Mesodermal cell (in vitro differentiated cells): Measurements from ENCODE around the gene TRIP6.

Experiments
- H3K27ac ChIP-seq: 2 replicates; pipeline ENCODE4 v1.7.0; 2013; ENCODE audit warnings: mild to moderate bottlenecking, low read depth, low read length, moderate library complexity; ENCODE audit not compliant: severe bottlenecking
- H3K36me3 ChIP-seq: 2 replicates; pipeline ENCODE4 v1.7.1; 2013; ENCODE audit warnings: mild to moderate bottlenecking, low read length, moderate library complexity; ENCODE audit not compliant: control insufficient read depth, insufficient read depth
- H3K4me1 ChIP-seq: one replicate; pipeline ENCODE4 v1.7.1; 2013; ENCODE audit warnings: mild to moderate bottlenecking, low read length; ENCODE audit not compliant: insufficient read depth, control insufficient read depth, poor library complexity, severe bottlenecking
- H3K4me3 ChIP-seq: 2 replicates; pipeline ENCODE4 v1.7.0; 2013; ENCODE audit warnings: low read length, control low read depth, mild to moderate bottlenecking; ENCODE audit not compliant: insufficient read depth, poor library complexity, severe bottlenecking; ENCODE audit errors: extremely low read depth
- H3K9me3 ChIP-seq: 2 replicates; pipeline ENCODE4 v1.7.1; 2013; ENCODE audit warnings: mild to moderate bottlenecking, low read length, moderate library complexity; ENCODE audit not compliant: control insufficient read depth
- WGBS, 2 experiments: methylation state at CpG; one replicate each; pipeline ENCODE4 v1.1.5; 2013; ENCODE audit warnings: missing lambda C conversion rate in 2 of 2; ENCODE audit not compliant: insufficient coverage in 2 of 2; 5-methylcytosine and 5-hydroxymethylcytosine counted together

Gene TRIP6

DNA sequence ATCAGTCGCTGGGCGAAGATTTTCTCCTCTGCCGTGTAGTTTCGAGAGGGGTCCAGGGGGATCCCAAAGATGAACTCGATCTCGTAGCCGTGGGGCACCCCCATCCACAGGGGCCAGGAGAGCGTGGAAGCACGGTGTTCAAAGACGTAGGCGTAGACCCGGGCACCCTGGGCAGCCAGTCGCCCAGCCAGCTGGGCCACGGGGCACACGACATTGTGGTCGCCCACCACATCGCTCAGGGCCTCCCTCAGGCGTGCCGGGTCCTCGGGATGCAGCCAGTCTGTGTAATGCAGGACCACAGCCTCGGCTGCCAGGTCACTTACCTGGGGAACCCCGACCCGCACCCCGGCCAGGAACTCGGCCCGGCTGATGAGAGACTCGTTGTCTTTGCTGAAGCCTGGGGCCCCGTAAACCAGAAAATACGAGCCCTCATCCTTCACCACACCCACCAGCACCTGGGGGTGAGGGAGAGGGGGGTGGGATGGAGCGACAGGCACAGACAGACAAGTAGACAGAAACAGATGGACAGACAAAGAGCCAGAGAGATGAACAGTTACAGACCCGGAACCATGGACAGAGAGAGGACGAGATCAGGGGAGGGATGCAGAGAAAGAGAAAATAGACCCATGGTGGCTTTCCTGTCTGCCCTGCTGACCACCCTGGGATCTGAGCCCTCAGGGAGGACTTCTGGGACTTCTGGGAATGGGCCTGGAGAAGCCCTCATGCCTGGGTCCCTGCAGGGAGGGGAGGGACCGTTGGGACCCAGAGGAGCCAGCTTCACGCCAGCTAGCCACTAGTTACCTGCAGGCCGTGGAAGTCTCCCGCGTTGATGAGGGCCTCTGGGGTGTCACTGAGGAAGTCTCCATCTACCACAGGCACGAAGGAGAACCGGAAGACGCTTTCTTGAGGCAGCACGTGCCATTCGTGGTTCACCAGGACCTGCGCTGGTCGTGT is 25.5 kb downstream of the TRIP6 start:
- Histone ChIP-seq H3K4me3 (no peak overlapping the region), H3K36me3 (peaks cover 16% of the 10 kb centered on the region), H3K4me1 (peaks cover 16% of the 10 kb centered on the region), H3K27ac (no peak overlapping the region), H3K9me3 (no peaks in the 10 kb centered on the region)
- 95 to 96% methylated on average over 35 to 37 of the region's 44 CpGs for WGBS, 2 experiments

- no peak overlapping the region for H3K4me3 ChIP-seq
- H3K9me3 ChIP-seq, result no peaks in the 10 kb centered on the region
- H3K36me3 ChIP-seq, result peaks cover 8% of the 10 kb centered on the region
- H3K27ac ChIP-seq, result no peak overlapping the region
- 94 to 95% methylated on average over 27 to 29 of the region's 32 CpGs for WGBS, 2 experiments
- H3K4me1 ChIP-seq, result peaks cover 16% of the 10 kb centered on the region
Observed at GRCh38 chr7:100893318-100893895, 26.2 kb downstream of the TRIP6 start.

DNA sequence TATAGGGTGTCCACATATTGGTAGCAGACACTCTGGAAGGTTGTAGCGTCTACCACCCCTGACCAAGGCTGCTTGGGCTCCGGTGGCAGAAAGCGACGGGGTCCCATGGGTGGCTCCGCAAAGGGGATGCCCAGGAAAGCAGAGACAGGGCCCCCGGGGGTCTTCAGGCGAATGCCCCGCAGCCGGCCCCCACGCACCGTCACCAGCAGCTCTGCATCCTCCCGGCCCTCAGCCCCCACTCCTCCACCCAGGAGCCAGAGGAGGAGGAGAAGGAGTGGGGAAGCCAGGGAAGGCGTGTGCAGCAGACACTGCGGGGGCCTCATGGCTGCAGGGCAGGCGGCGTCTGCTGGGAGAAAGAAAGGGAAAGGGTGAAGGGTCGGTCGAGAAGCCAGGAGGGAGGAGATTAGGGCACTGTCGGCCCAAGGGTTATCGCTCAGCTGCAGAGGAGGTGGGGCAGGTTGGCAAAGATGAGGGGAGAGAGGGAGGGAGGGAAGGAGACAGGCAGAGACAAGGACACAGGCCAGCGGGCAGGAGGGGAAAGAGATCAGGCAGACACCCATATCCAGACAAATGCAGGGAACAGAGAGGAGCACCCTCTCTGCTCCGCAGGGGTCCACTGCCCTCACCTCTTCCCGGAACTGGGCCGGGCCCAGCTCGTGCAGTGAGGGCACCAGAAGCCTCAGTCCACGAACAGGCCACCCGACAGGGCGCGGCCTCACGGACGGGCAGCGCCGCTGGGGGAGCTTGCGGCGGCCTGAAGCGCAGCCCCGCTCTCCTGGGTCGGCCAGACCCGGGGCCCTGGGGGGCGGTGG is 26.9 kb downstream of the TRIP6 start:
- no peak overlapping the region for H3K27ac ChIP-seq
- H3K36me3 ChIP-seq, result peaks cover 3% of the 10 kb centered on the region
- peak overlapping the region; percentile 69 for H3K4me3 ChIP-seq
- WGBS, 2 experiments, result 43 to 53% methylated on average over 31 to 37 of the region's 40 CpGs
- no peaks in the 10 kb centered on the region for H3K9me3 ChIP-seq
- H3K4me1 ChIP-seq, result peaks cover 16% of the 10 kb centered on the region

DNA sequence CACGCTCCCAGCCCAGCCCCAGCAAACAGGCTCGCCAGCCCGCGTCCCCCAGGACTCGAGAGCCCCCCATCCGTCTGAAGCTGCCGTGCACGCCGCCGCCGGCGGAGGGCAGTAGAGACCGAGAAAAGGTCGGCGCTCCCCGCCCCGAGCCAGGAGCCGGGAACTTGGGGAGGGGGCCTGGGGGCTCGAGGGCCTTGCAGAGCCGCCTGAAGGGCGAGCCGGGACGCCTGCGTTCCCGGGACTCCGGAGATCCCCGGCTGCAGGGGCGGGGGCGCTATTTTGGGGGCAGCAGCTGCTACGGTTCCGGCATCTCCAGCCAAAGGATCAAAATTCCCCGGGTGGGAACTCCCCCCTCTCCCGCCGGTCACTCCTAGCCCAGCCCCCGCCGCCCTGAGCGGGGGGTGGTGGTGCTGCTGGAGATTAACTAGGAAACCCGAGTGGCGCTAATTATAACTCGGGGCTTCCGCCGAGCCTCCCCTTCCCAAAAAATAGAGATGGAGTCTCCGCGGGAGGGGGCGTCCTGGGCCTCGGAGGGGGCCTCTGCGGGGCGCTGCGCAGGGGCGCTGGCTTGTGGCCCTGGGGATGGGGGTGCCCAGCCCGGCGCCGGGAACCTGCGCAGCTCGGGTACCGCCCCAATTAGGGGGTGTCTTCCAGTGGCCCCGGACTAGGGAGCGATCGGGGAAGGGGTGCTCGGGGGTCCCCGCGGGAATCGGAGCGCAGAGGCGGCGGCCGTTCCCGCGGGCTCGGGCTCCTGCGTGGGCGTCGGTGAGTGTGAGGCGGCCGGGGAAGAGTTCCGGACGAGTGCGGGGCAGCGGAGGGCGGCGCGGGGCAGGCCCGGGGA is 27.9 kb downstream of the TRIP6 start:
- Histone ChIP-seq H3K4me1 (peaks cover 16% of the 10 kb centered on the region), H3K9me3 (no peaks in the 10 kb centered on the region), H3K4me3 (peak overlapping the region; percentile 69), H3K36me3 (peaks cover 3% of the 10 kb centered on the region), H3K27ac (no peak overlapping the region)
- WGBS, 2 experiments, result 0% methylated on average over 51 to 76 of the region's 83 CpGs

DNA sequence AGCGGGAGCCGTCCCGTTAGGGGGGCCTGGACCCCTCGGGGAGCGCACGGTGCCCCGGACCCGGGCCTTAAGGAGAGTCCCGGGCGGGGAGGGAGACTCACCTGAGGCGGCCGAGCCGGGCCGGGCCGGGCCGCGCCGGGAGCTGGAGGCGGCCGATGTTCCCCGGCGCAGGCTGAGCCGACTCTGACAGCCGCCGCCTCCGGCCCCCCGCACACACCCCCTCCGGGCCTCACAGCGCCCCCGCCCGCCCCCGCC is 28.4 kb downstream of the TRIP6 start, which contains the start of gene ACHE:
ACHE (minus strand) TSS at position 188 of the 255 bp plus-strand sequence. CDS start 1,656 bp downstream, outside the sequence.
- H3K27ac ChIP-seq, result no peak within 1 kb of the TSS
- H3K4me1 ChIP-seq, result peaks cover 12% of the 10 kb centered on the region
- no peaks in the 10 kb centered on the region for H3K9me3 ChIP-seq
- H3K36me3 ChIP-seq, result peaks cover 3% of the 10 kb centered on the region
- peak within 1 kb of the TSS; percentile 69 for H3K4me3 ChIP-seq
- 0 to 1% methylated on average over 10 to 18 of the region's 32 CpGs for WGBS, 2 experiments

- peaks cover 11% of the 10 kb centered on the region for H3K4me1 ChIP-seq
- 5 to 7% methylated on average over 48 to 50 of the region's 54 CpGs for WGBS, 2 experiments
- peaks cover 3% of the 10 kb centered on the region for H3K36me3 ChIP-seq
- H3K27ac ChIP-seq, result no peak overlapping the region
- no peaks in the 10 kb centered on the region for H3K9me3 ChIP-seq
- peak overlapping the region; percentile 69 for H3K4me3 ChIP-seq
Observed at GRCh38 chr7:100895956-100896731, 29.0 kb downstream of the TRIP6 start.

DNA sequence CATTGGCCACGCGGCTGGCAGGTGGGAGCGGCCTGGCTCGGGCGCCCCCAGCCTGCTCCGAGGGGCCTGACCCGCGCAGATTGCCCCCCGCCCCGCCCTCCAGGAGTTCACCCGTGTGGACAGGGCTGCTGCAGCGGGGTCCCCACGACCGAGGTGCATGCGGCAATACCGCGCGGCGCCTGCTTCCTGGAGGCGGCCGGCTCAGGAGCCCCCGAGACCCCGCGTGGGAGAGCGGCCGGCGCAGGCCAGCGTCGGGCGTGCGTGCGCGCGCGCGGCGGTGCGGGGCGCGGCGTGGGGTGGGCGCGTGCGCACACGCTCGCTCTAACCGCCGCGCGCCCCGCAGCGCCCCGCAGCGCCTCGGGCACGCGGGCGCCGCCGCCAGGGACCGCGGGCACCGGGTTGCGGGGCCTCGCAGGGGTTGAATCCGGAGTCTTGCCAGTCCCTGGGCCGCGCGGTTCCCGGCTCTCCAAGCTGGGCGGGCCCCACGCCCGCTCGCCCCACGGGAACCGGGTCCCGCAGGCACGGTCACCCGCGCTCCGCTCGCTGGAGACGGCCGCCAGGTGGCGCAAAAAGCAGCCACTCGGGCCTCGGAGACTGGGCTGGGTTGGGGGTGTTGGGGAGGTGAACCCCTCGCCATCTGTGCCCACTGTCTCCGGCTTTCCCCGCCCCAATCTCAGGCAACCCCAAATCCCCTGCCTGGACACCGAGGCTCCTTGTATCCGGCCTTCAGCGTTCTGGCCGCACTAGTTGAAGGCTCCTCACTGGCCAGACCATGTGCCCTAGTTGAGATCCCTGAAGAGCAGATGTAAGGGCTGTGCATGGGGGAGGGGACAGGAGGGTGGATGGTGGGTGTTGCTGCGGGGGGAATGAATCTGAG is 29.8 kb downstream of the TRIP6 start:
- Histone ChIP-seq H3K4me1 (peaks cover 8% of the 10 kb centered on the region), H3K4me3 (peak overlapping the region; percentile 69), H3K36me3 (peaks cover 3% of the 10 kb centered on the region), H3K27ac (no peak overlapping the region), H3K9me3 (no peaks in the 10 kb centered on the region)
- WGBS, 2 experiments, result 2 to 5% methylated on average over 65 to 72 of the region's 95 CpGs

DNA sequence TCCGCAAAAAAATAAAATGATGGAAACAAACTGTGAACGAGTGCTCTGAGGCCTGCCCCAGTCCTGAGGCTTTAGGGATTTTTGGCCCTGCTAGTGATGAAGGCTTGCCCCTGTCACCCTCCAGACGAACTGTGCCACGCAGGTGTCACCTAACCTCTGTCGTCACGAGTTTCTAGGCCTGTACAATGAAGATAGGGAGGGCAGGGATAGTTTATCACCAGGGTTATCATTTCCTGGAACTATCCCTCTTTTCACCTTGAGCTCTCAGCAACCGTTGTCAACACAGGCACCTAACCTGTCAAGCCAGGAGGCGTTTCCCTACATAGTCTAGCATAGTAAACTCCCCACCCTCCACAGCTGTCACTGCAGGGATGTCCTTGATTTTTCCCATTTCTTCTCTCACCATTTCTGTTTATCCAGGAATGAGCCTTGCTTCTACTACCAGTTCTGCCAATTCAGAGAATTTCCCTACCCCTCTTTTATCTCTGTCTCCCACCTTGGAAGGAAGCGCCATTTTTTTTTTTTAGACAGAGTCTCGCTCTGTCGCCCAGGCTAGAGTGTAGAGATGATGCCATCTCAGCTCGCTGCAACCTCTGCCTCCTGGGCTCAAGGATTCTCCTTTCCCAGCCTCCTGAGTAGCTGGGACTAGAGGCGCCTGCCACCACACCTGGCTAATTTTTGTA is 30.7 kb downstream of the TRIP6 start:
- Histone ChIP-seq H3K36me3 (peaks cover 1% of the 10 kb centered on the region), H3K4me1 (peaks cover 5% of the 10 kb centered on the region), H3K4me3 (no peak overlapping the region), H3K9me3 (no peaks in the 10 kb centered on the region), H3K27ac (no peak overlapping the region)
- 84 to 91% methylated on average over 6 to 12 of the region's 13 CpGs for WGBS, 2 experiments

DNA sequence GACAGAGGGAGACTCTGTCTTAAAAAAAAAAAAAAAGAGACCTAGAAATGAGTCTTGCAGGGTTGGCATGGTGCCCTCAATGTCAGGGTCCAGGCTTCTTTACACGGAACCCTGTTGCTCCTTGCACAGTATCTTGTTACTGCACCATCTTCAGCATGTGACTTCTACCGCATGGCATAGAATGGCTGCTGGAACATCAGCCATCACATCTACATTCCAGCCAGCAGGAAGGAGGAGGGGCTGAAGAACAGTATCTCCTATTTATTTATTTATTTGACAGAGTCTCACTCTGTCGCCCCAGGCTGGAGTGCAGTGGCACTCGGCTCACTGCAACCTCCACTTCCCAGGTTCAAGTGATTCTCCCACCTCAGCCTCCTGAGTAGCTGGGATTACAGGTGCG is 32.2 kb downstream of the TRIP6 start:
- Histone ChIP-seq H3K36me3 (no peaks in the 10 kb centered on the region), H3K27ac (no peak overlapping the region), H3K4me3 (no peak overlapping the region), H3K9me3 (no peaks in the 10 kb centered on the region), H3K4me1 (peaks cover 5% of the 10 kb centered on the region)
- 94 to 100% methylated on average over 1 to 3 of the region's 5 CpGs for WGBS, 2 experiments
